GM10266 (cell line): ENCODE data around the gene MARK2.

Source experiments
- DNase-seq: peaks from one replicate; pipeline ENCODE4 v3.0.0; 2012; ENCODE audit errors: extremely low spot score
- TF ChIP-seq, protein P1 (sequence below): IDR thresholded peaks from 2 replicates; pipeline ENCODE4 v1.5.1; 2012; ENCODE audit warnings: mild to moderate bottlenecking, low read depth; ENCODE audit not compliant: control insufficient read depth, insufficient read depth; ENCODE audit errors: missing control alignments

Gene MARK2

DNA sequence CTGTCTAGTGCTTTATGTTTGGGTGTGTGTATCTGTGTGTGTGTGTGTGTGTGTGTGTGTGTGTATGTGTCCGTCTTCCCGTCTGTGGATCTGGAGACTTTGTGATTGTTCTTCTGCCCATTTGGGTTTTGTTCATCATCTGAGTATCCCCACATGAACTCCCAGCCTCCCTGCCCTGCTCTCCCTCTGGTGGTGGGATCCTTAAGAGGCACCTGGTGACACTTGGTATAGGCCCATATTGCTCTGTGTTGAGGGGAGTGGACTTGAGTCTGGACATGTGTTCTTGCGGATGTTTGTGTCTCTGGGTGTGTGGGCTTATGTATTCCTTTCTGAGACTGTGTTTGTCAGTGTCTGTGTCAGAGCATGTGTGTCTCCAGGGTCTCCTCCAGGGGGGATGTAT is 62.8 kb downstream of the MARK2 start:
- TF ChIP-seq, protein P1, sequence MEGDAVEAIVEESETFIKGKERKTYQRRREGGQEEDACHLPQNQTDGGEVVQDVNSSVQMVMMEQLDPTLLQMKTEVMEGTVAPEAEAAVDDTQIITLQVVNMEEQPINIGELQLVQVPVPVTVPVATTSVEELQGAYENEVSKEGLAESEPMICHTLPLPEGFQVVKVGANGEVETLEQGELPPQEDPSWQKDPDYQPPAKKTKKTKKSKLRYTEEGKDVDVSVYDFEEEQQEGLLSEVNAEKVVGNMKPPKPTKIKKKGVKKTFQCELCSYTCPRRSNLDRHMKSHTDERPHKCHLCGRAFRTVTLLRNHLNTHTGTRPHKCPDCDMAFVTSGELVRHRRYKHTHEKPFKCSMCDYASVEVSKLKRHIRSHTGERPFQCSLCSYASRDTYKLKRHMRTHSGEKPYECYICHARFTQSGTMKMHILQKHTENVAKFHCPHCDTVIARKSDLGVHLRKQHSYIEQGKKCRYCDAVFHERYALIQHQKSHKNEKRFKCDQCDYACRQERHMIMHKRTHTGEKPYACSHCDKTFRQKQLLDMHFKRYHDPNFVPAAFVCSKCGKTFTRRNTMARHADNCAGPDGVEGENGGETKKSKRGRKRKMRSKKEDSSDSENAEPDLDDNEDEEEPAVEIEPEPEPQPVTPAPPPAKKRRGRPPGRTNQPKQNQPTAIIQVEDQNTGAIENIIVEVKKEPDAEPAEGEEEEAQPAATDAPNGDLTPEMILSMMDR, result peak; percentile 22
- DNase-seq, result no peak

DNA sequence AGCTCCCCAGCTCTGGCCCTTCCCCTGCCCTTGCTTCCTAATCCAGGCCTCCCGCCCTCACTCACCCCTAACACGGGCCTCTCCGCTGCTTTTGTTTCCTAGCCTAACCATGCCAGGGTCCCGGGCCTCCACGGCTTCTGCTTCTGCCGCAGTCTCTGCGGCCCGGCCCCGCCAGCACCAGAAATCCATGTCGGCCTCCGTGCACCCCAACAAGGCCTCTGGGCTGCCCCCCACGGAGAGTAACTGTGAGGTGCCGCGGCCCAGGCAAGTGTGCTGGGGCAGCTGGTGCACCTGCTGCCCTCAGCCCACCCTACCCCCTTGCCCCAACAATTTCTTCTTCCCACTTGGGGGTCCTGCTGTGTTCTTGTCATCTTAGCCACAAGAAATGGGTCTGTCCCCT is 65.0 kb downstream of the MARK2 start:
- TF ChIP-seq, protein P1, result no peak

DNA sequence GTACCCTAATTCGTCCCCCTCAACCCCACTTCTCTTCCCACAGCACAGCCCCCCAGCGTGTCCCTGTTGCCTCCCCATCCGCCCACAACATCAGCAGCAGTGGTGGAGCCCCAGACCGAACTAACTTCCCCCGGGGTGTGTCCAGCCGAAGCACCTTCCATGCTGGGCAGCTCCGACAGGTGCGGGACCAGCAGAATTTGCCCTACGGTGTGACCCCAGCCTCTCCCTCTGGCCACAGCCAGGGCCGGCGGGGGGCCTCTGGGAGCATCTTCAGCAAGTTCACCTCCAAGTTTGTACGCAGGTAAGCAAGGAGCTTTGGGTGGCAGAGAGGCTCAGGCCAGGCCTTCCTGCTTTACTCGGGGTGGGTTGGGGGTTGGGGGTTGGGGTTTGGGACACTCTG is 65.8 kb downstream of the MARK2 start:
- TF ChIP-seq, protein P1, result no peak
- no peak for DNase-seq

More for the DNA sequence above, 65.0 kb downstream of the MARK2 start:
- no peak for DNase-seq

DNA sequence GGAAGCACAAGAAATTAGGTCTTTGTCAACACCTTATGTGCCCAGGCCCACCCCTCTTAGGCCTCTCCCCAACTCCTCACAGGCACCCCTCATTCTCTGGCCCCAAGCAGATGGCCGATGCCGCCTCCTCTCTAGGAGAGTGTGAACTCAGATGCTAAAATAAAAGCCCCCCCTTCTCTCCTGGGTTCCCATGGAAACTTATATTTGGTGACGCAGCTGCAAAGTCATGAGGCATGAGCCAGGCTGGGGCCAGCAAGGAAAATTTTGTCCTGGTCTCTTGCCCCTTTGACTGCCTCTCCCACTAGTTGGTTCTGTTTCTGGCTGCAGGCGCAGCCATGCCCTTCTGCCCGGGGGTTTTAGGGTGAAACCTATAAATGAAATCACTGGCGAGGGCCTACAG is 66.3 kb downstream of the MARK2 start:
- TF ChIP-seq, protein P1, result no peak
- no peak for DNase-seq

DNA sequence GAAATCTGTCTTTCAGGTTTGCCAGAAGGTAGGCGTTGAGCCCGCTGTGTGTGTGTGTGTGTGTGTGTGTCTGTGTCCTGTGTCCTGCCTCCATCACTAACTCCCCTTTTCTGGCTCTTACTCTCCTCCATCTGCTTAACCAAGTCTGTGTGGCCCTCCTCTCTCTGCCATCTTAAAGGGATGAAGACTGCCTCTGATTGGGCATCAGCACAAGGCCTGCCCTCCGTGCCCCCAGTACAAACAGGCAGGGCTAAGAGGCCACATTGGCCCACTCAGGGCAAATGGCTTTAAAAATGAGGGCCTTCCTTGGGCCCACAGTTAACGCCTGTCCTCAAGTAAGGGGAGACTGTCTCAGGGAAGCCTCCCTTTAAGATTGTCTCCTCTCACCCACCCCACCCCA is 67.2 kb downstream of the MARK2 start:
- no peak for DNase-seq
- TF ChIP-seq, protein P1, result no peak

DNA sequence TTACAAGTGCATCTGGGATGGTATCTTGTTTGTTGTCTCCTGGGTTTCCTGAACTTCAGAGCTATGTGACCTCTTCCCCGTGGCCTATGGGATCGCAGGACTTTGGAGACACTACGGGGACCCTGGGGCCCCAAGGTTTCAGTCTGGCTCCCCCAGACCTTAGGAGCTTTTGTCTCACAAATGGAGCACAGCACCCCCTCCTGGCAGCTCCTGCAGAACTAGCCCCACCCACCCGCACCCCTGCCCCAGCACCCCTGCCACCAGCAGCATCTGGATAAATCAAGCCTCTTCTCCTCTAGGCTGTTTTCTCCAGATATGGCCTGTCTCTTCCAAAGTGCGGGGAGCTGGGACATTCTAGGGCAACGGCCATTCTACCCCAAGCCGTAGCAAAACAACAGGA is 67.7 kb downstream of the MARK2 start:
- DNase-seq, result peak; percentile 72

DNA sequence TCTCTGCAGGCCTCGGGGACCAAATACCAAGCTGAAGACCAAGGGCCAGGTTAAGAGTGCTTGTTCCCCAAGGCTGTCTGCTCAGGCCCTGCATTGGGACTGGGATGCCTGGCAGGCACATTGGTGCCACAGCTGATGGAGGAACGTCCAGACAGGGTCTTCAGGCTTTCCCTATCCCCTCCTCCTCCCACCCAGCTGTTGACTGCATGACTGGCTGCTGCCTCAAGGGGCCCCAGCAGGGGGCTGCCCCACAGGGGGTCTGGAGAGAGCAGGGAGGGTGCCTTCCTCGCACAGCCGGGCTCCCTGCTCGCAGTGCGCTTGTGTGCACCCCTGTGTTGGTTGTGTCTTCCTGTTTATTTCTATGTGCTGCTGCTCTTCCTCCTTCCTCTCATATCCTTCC is 68.2 kb downstream of the MARK2 start:
- DNase-seq, result peak; percentile 28
- TF ChIP-seq, protein P1, result no peak

More for the DNA sequence above, 67.7 kb downstream of the MARK2 start:
- TF ChIP-seq, protein P1, result peak; percentile 19
